ENCODE results near the gene SLC7A10.

SLC7A10 gene

GRCh38 chr19:33264881-33265445, 39.3 kb upstream of the SLC7A10 start:
- Histone ChIP-seq H2AFZ (ENCODE audit: low read length) (no peak overlapping the region), H3K27ac (ENCODE audit: low read length) (no peak overlapping the region), H4K20me1 (ENCODE audit: insufficient read depth, low read length) (no peaks in the 10 kb centered on the region), H3K36me3 (replicated peaks; ENCODE audit: insufficient read depth, low read length) (no peaks in the 10 kb centered on the region), H3K9me3 (replicated peaks; ENCODE audit: insufficient read depth, low read length) (no peaks in the 10 kb centered on the region), H3F3A (ENCODE audit: insufficient read depth, low read length) (no peaks in the 10 kb centered on the region), H3K9me2 (replicated peaks; ENCODE audit: insufficient read depth, low read length) (no peaks in the 10 kb centered on the region), H3K4me2 (ENCODE audit: low read depth, low read length) (no peak overlapping the region), H3K27me3 (replicated peaks; ENCODE audit: insufficient read depth, low read length) (peaks cover 68% of the 10 kb centered on the region), H3K9ac (ENCODE audit: low read length) (no peak overlapping the region), H3K4me3 (ENCODE audit: low read length) (no peak overlapping the region), H3K79me2 (ENCODE audit: low read length) (no peaks in the 10 kb centered on the region), H3K4me1 (ENCODE audit: low read length) (no peaks in the 10 kb centered on the region)
- DNase-seq, result no peak
- TF ChIP-seq EZH2 (optimal IDR thresholded peaks at IDR 0.05; ENCODE audit: low read depth, low read length) (no peak), CTCF (IDR thresholded peaks at IDR 0.05; ENCODE audit: low read length) (no peak), EZH2phosphoT487 (IDR thresholded peaks at IDR 0.05; ENCODE audit: low read length) (no peak)

GRCh38 chr19:33263325-33264023, 37.8 kb upstream of the SLC7A10 start:
- Histone ChIP-seq H3K27me3 (replicated peaks; ENCODE audit: insufficient read depth, low read length) (peaks cover 65% of the 10 kb centered on the region), H4K20me1 (ENCODE audit: insufficient read depth, low read length) (no peaks in the 10 kb centered on the region), H3K36me3 (replicated peaks; ENCODE audit: insufficient read depth, low read length) (no peaks in the 10 kb centered on the region), H2AFZ (ENCODE audit: low read length) (no peak overlapping the region), H3K9ac (ENCODE audit: low read length) (no peak overlapping the region), H3K9me2 (replicated peaks; ENCODE audit: insufficient read depth, low read length) (no peaks in the 10 kb centered on the region), H3K27ac (ENCODE audit: low read length) (no peak overlapping the region), H3F3A (ENCODE audit: insufficient read depth, low read length) (no peaks in the 10 kb centered on the region), H3K9me3 (replicated peaks; ENCODE audit: insufficient read depth, low read length) (no peaks in the 10 kb centered on the region), H3K4me3 (ENCODE audit: low read length) (no peak overlapping the region), H3K79me2 (ENCODE audit: low read length) (no peaks in the 10 kb centered on the region), H3K4me2 (ENCODE audit: low read depth, low read length) (no peak overlapping the region), H3K4me1 (ENCODE audit: low read length) (no peaks in the 10 kb centered on the region)
- no peak for TF ChIP-seq CTCF (IDR thresholded peaks at IDR 0.05; ENCODE audit: low read length)
- TF ChIP-seq EZH2 (optimal IDR thresholded peaks at IDR 0.05; ENCODE audit: low read depth, low read length), result no peak
- DNase-seq, result no peak

- Histone ChIP-seq H2AFZ (ENCODE audit: low read length) (no peak overlapping the region), H3K9ac (ENCODE audit: low read length) (no peak overlapping the region), H3K27me3 (replicated peaks; ENCODE audit: insufficient read depth, low read length) (peaks cover 53% of the 10 kb centered on the region), H4K20me1 (ENCODE audit: insufficient read depth, low read length) (no peaks in the 10 kb centered on the region), H3K4me3 (ENCODE audit: low read length) (no peak overlapping the region), H3K9me3 (replicated peaks; ENCODE audit: insufficient read depth, low read length) (no peaks in the 10 kb centered on the region), H3K4me1 (ENCODE audit: low read length) (no peaks in the 10 kb centered on the region), H3K9me2 (replicated peaks; ENCODE audit: insufficient read depth, low read length) (no peaks in the 10 kb centered on the region), H3F3A (ENCODE audit: insufficient read depth, low read length) (no peaks in the 10 kb centered on the region), H3K27ac (ENCODE audit: low read length) (no peak overlapping the region), H3K36me3 (replicated peaks; ENCODE audit: insufficient read depth, low read length) (no peaks in the 10 kb centered on the region), H3K4me2 (ENCODE audit: low read depth, low read length) (no peak overlapping the region), H3K79me2 (ENCODE audit: low read length) (no peaks in the 10 kb centered on the region)
- TF ChIP-seq CTCF (IDR thresholded peaks at IDR 0.05; ENCODE audit: low read length) (no peak), EZH2 (optimal IDR thresholded peaks at IDR 0.05; ENCODE audit: low read depth, low read length) (no peak), EZH2phosphoT487 (IDR thresholded peaks at IDR 0.05; ENCODE audit: low read length) (no peak)
- no peak for DNase-seq
These were observed 36.0 kb upstream of the SLC7A10 start for GRCh38 chr19:33261511-33262189.

All from MM.1S (cell line).